ENCODE data around the gene ENGASE.
A peak's percentile ranks its signal among the peaks of the same experiment; 100 is the strongest.
"Not testable (repeated sequence)": the region's sequence is repeated elsewhere in the genome, so short reads cannot be mapped to it uniquely, and the experiment has no call there.

The ENGASE gene

DNA sequence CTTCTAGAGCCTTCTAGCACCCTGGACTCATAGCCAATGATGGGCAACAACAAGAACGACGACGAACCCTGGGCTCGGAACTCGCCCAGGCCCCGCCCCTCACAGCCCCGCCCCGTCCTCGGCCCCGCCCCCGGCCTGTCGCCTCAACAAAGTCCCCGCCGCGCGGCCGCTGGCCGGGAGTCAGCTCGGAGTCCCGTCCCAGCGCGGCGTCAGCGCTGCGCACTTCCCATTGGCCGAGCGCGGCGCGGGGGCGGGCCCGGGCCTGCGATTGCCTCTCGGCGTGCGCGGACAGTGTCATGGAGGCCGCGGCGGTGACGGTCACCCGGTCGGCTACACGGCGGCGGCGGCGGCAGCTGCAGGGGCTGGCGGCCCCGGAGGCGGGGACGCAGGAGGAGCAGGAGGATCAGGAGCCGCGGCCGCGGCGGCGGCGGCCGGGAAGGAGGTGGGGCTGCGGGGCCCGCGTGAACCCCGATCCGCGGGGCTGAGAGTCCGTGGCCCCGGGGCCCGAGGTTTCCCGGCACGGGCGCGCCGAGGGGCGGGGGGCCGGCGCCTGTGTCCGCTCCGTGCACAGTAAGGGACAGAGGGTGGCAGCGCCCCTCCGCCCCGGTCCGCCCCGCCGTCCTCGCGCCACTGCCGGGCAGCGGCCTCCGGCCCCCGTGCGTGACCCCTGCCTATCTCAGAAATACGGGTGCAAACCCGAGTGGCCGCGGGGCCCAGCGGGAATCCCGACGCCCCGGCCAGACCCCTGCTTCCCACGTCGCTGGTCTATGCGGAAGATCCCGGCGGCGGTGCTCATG lies at the start of gene ENGASE:
Gene ENGASE, plus strand, starts transcription at position 176 of the 797 bp plus-strand sequence. Its CDS starts 121 bp downstream, at position 297.
- Mint-ChIP-seq H3K9me3 (no peaks in the 10 kb centered on the region), H3K27me3 (no peaks in the 10 kb centered on the region), H3K27ac (peak within 1 kb of the TSS; percentile 57 to 97), H3K4me1 (peaks cover 18% of the 10 kb centered on the region), H3K4me3 (peak within 1 kb of the TSS; percentile 95 to 98)
- ATAC-seq (peak; percentile 98), DNase-seq (peak; percentile 93 to 94)

DNA sequence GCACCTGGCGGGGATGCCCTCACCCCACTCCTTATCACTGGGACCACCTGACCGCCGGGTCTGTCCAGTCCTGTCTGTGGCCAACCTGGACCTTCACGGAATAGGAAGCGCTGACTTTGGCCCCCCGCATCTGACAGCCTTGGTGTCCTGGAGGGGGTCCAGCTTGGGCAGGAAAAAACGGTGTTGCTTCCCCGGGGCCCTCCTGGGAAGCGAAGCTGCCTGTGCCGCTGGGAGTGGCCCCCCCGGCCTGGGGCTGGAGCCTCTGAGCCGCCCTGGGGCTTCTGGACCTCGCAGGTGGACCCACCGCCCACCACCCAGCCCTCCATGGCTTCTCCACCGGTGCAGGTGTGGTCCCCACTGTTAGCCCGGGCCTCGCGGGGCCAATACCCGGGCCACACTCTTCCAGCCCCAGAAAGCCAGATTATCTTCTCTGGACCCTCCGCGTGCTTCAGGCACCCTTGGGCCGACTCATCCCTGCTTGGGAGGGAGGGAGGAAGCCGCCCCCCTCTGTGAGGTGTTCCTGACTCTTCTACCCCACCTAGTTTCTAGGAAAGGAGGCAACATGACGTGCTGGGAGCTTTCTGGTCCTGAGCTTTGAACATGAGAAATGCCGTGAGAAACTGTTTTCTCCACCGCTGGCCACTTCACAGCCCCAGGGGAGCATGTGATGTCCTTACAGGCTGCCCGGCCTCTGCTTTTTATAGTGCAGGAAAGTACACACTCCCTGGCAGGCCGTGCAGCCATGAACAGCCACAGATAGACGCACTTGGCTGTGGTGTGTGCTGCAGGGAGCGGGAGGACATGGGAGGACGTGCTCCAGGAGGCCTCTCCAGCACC lies 49.5 kb upstream of the ENGASE start:
- Mint-ChIP-seq H3K27me3 (peaks cover 79% of the 10 kb centered on the region), H3K27ac (no peak overlapping the region), H3K4me3 (peak overlapping the region; percentile 86 to 92), H3K4me1 (peaks cover 20% of the 10 kb centered on the region), H3K9me3 (no peaks in the 10 kb centered on the region)
- DNase-seq, result no peak
- peak; percentile 5 for ATAC-seq

GRCh38 chr17:79026376-79027273 lies 48.0 kb upstream of the ENGASE start:
- Mint-ChIP-seq H3K9me3 (no peaks in the 10 kb centered on the region), H3K4me1 (peaks cover 20% of the 10 kb centered on the region), H3K27me3 (peaks cover 75% of the 10 kb centered on the region), H3K4me3 (no peak overlapping the region), H3K27ac (no peak overlapping the region)
- no peak for ATAC-seq
- no peak for DNase-seq

GRCh38 chr17:79027274-79027924 lies 47.2 kb upstream of the ENGASE start:
- Mint-ChIP-seq H3K27me3 (peaks cover 77% of the 10 kb centered on the region), H3K9me3 (no peaks in the 10 kb centered on the region), H3K27ac (no peak overlapping the region), H3K4me3 (no peak overlapping the region), H3K4me1 (peaks cover 20% of the 10 kb centered on the region)
- no peak for ATAC-seq
- no peak for DNase-seq

DNA sequence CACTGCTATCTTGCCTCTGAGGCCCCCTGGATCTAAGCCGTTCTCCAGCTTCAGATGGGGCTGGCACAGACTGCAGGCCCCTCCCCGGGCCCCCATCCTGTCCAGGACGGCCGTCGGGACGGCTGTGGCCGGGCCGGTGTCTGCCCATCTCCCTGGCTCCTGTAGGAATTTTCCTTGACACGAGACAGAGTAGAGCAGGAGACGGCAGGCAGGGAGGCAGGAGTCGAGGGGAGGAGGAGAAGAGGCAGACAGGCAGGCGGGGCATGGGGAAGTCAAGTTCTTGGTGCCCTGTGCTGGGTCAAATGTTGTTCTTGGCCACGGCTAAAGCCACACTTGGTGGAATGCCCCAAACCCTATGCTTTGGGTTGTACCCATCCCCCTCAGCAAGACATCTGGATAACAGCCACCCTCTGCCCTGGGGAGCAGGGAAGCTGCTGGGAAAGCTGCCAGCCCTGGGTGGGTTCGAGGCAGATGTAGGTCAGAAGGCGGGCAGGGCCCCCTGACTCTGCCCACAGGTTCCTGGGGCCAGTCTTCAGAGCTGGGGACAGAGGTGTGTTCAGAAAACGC lies 46.6 kb upstream of the ENGASE start:
- peaks cover 20% of the 10 kb centered on the region for H3K4me1 Mint-ChIP-seq
- H3K27ac Mint-ChIP-seq, result no peak overlapping the region
- DNase-seq (no peak), ATAC-seq (no peak)
- peaks cover 74% of the 10 kb centered on the region for H3K27me3 Mint-ChIP-seq
- no peaks in the 10 kb centered on the region for H3K9me3 Mint-ChIP-seq
- no peak overlapping the region for H3K4me3 Mint-ChIP-seq

GRCh38 chr17:79028496-79029326 lies 45.9 kb upstream of the ENGASE start:
- Mint-ChIP-seq H3K4me1 (peaks cover 17% of the 10 kb centered on the region), H3K27ac (no peak overlapping the region), H3K9me3 (no peaks in the 10 kb centered on the region), H3K27me3 (peaks cover 67% of the 10 kb centered on the region), H3K4me3 (no peak overlapping the region)
- ATAC-seq (no peak), DNase-seq (no peak)

- Mint-ChIP-seq H3K27ac (peak overlapping the region in 1 of 2 donors; percentile 74), H3K27me3 (peaks cover 59% of the 10 kb centered on the region), H3K9me3 (no peaks in the 10 kb centered on the region), H3K4me3 (no peak overlapping the region), H3K4me1 (peaks cover 9% of the 10 kb centered on the region)
- ATAC-seq, result no peak
- DNase-seq, result no peak
These were observed 45.2 kb upstream of the ENGASE start for GRCh38 chr17:79029327-79030009.

GRCh38 chr17:79030636-79031035 lies 44.0 kb upstream of the ENGASE start:
- not testable (repeated sequence) for DNase-seq, H3K27ac Mint-ChIP-seq, H3K4me1 Mint-ChIP-seq, H3K9me3 Mint-ChIP-seq, H3K4me3 Mint-ChIP-seq, ATAC-seq
- H3K27me3 Mint-ChIP-seq, result peaks cover 48% of the 10 kb centered on the region

- no peak for DNase-seq
- H3K9me3 Mint-ChIP-seq, result no peaks in the 10 kb centered on the region
- no peak for ATAC-seq
These were observed 42.4 kb upstream of the ENGASE start for GRCh38 chr17:79031996-79032875.

DNA sequence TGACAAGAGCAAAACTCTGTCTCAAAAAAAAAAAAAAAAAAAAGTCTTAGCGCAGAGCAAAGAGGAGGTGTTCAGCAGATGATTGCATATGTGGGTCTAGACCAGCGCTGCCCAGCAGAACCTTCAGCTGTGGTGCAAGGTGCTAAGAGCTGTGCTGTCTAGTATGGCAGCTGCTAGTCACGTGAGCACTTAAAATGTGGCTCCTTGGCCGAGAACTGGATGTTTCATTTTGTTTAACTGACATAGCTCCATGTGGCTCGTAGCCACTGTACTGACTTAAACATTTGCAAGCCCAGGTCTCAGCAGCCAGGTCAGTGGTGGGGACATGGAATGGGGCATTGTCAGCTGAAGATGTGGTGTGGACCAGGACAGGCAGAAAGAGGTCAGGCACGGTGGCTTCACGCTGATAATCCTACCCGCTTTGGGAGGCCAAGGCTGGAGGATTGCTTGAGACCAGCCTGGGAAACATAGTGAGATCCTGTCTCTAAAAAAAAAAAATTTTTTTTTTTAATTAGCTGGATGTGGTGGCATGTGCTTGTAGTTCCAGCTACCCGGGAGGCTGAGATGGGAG lies 41.5 kb upstream of the ENGASE start:
- no peak for ATAC-seq
- Mint-ChIP-seq H3K27me3 (peaks cover 26% of the 10 kb centered on the region), H3K9me3 (no peaks in the 10 kb centered on the region), H3K4me1 (no peaks in the 10 kb centered on the region), H3K4me3 (no peak overlapping the region), H3K27ac (no peak overlapping the region)
- DNase-seq, result no peak

More at GRCh38 chr17:79031996-79032875, 42.4 kb upstream of the ENGASE start:
- Mint-ChIP-seq H3K4me1 (no peaks in the 10 kb centered on the region), H3K27me3 (peaks cover 35% of the 10 kb centered on the region), H3K4me3 (no peak overlapping the region), H3K27ac (peak overlapping the region in 1 of 2 donors; percentile 23)

DNA sequence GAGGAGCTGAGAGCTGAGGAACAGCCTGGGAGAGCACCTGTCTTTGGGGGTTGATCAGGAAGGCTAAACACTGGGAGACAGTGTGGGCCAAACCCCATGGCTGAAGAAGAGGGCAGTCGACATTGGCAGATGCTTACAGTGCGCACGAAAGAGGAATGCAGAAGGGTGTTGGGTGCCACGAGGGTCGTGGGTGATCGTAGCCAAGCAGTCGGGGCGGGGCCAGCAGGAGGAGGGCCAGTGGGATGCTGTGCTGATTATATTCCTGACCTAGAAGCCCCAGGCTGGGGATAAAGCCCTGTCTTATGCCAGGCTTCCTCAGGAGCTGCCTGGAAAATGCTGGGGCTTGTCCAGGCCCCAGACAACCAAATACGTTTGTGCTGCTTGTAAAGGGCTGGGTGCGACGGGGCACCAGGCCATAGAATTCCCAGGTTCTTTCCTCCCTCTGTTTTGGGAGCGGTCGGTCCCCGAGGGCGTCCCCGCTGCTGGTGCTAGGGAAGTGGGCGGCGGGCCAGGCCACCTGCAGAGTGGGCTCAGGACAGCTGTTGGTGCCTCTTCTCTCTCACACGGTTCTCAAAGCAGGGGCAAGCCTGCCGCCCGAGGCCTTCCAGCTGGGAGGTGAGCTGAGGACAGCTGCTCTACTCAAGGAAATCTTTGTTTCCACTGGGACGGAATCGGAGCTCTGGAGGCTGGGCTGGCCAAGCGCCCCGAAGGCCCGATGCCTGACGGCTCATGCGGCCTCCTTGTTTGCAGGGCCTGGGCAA lies 40.7 kb upstream of the ENGASE start:
- Mint-ChIP-seq H3K4me1 (no peaks in the 10 kb centered on the region), H3K9me3 (no peaks in the 10 kb centered on the region), H3K27ac (no peak overlapping the region), H3K27me3 (peaks cover 18% of the 10 kb centered on the region), H3K4me3 (no peak overlapping the region)
- ATAC-seq, result no peak
- DNase-seq, result no peak

Measured in stimulated activated naive CD8-positive, alpha-beta T cell treated with anti-CD3 and anti-CD28 coated beads, Interleukin-15, amount 100 ng/mL, for 72 hours (primary cell).